C4-2B (cell line): ENCODE results near the gene RRP12.

Source experiments
- CTCF ChIP-seq: fragments of 450-650 bp; conservative IDR thresholded peaks from 2 replicates; pipeline ENCODE4 v1.5.1; 2017; ENCODE audit warnings: mild to moderate bottlenecking
- ZFX ChIP-seq: fragments of 450-650 bp; IDR thresholded peaks from 2 replicates; pipeline ENCODE4 v1.6.1; 2017

GRCh38 chr10:97329766-97330165, 71.4 kb downstream of the RRP12 start:
- TF ChIP-seq CTCF (no peak), ZFX (no peak)
